HG03432 (cell line): Measurements from ENCODE around the gene ABLIM2.
A peak's percentile ranks its signal among the peaks of the same experiment; 100 is the strongest.

ENCODE experiments used
- ATAC-seq: cut with Tn5 transposase; IDR thresholded peaks from one replicate; pipeline ENCODE4 v1.9.1; 2021; ENCODE audit warnings: mild to moderate bottlenecking, moderate library complexity; ENCODE audit not compliant: unreplicated experiment

Gene ABLIM2

DNA sequence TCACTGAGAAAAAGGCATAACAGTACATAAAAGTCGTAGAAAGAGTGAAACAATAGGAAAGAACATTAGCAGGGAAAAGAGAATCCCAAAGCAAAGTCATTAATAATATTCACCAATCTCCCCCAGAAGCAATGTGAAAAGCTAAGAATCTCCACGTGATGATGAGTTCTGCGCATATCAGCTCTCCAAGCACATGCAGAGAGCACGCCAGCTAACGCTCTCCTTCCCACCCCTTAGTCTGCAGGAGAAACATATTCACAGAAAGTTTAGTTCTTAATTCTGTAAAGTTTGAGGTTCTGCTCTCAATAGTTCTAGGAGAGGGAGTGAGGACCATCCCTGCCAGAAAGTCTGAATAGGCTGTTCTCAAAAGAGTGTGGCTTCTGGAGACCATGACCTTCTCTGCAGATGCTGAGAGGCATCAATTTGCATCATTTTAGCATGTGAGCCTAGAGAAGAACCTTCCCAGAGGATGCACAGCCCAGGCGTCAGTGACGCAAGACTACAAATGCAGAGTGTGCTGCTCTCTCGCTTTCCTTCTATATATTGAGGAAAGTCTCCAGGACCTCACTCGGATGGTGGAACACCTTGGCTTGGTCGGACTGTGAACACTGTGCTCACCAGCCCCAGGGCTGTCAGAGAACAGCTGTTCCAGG is 167.7 kb downstream of the ABLIM2 start:
- no peak for ATAC-seq

- ATAC-seq: no peak
Measured at GRCh38 chr4:7989654-7990053, 169.0 kb downstream of the ABLIM2 start.

GRCh38 chr4:7988437-7988836 is 170.2 kb downstream of the ABLIM2 start:
- ATAC-seq: no peak

DNA sequence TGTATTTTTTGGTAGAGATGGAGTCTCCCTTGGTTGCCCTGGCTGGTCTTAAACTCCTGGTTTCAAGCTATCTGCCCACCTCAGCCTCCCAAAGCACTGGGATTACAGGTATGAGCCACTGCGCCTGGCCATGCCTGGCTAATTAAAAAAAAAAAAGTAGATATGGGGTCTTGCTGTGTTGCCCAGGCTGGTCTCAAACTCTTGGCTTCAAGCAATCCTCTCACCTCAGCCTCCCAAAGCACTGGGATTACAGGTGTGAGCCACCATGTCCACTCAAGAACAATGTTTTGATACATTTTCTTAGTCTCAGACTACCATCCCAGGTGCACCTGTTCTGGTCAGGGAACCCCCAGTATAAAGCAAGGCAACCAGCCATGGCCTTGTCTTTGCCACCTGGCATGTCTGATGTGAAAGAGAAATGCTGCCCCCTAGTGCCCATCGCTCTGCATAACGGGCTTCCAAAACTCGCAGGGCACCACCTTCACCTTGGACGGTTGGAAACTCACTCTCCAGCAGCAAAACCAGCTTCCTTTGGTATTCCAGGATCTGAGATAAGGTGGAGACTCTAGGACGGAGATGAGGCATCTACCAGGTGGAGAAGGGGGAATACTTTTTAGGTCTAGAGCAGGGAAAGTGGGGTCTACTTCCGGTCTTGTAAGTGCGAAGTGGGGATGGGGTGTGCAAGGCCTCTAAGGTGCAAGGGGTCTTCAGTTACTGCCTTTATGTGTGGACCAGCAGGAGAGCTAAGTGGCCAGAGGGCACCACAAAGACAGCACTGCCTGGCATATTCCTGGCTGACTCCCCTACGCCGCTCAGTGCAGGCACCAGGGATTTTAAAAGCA is 171.2 kb downstream of the ABLIM2 start:
- ATAC-seq: peak; percentile 63

- ATAC-seq: no peak
Measured at GRCh38 chr4:7985891-7986441, 172.6 kb downstream of the ABLIM2 start.

GRCh38 chr4:7985072-7985471 is 173.5 kb downstream of the ABLIM2 start:
- ATAC-seq: no peak

GRCh38 chr4:7984286-7984925 is 174.2 kb downstream of the ABLIM2 start:
- ATAC-seq: no peak

GRCh38 chr4:7983296-7983695 is 175.3 kb downstream of the ABLIM2 start:
- ATAC-seq: no peak

GRCh38 chr4:7981738-7982394 is 176.7 kb downstream of the ABLIM2 start:
- no peak for ATAC-seq

- ATAC-seq: no peak
Measured at GRCh38 chr4:7980036-7980435, 178.6 kb downstream of the ABLIM2 start.

DNA sequence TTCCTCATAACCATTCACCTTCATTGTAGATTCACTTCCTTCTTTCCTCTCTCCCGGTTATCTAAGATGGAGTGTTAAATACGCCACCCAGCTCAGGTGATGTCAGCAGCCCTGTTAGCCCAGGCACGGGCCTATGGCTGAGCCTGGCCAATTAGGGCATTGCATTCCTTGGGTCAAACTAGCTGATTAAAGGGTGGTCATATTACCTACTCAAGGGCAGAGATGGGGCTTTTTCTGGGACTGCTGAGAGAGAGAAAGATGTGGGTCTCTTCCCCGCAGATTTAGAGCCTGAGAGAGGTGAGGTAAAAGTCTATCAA is 179.0 kb downstream of the ABLIM2 start:
- ATAC-seq: no peak

- no peak for ATAC-seq
Measured at GRCh38 chr4:7978907-7979651, 179.5 kb downstream of the ABLIM2 start.

DNA sequence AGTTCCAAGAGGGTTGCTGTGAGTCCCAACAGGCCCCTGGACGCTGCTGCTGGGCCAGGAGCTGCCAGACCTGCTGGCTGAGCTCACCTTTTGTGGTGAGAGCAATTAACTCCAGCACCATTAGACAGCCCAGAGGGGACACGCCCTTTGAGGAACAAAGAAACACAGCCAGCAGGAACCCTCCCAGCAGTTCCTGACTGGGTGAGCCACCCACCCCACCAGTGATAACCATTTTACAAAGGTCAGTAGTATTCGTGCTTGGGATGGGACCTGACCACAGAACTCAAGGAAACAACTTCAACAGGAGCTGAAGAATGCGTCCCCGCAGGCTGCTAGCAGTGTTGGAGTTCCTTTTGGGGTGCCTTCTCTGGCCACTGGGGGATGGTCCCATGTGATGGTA is 180.1 kb downstream of the ABLIM2 start:
- ATAC-seq: no peak

DNA sequence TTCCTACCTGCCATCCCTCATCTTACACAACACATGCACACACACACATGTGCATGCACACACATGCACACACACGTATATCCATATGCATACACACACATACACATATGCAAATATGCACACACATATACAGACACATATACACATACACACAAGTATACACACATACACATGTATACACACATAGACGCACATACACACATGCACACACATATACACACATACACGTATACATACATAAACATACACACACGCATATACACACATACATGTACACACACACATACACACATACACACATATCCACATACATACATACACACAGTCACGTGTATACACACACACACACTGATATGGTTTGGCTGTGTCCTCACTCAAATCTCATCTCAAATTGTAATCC is 182.0 kb downstream of the ABLIM2 start:
- ATAC-seq: no peak

- ATAC-seq: no peak
Measured at GRCh38 chr4:7976025-7976424, 182.6 kb downstream of the ABLIM2 start.

DNA sequence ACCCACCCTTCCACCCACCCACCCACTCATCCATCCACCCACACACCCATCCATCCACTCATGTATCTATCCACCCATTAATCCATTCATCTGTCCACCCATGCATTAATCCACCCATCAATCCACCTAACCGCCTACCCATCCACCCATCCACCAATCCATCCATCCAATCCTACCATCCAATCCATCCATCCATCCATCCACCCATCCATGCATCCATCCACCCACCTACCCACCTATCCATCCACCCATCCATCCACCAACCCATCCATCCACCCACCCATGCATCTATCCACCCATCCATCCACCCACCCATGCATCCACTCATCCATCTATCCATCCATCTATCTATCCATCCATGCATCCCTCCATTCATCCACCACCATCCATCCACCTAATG is 184.2 kb downstream of the ABLIM2 start:
- no peak for ATAC-seq

DNA sequence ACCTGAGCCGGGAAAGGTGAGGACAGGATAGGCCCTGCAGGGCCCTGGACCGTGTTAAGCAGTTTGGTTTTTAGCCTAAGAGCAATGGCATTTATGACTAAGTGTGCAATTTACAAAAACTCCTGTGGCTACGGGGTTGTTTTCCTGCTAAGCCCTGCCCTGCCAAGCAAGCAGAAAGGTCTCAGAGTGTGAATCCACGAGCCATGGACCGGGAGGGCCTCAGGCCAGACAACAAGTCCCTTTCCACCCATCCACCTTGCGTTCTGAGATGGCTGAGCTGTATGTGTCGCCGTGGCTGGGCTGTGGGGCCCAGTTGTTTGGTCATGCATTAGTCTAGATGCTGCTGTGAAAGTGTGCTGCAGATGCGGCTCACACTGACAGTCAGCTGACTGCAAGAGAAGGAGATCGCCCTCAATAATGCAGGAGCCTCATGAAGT is 185.1 kb downstream of the ABLIM2 start:
- ATAC-seq: no peak

DNA sequence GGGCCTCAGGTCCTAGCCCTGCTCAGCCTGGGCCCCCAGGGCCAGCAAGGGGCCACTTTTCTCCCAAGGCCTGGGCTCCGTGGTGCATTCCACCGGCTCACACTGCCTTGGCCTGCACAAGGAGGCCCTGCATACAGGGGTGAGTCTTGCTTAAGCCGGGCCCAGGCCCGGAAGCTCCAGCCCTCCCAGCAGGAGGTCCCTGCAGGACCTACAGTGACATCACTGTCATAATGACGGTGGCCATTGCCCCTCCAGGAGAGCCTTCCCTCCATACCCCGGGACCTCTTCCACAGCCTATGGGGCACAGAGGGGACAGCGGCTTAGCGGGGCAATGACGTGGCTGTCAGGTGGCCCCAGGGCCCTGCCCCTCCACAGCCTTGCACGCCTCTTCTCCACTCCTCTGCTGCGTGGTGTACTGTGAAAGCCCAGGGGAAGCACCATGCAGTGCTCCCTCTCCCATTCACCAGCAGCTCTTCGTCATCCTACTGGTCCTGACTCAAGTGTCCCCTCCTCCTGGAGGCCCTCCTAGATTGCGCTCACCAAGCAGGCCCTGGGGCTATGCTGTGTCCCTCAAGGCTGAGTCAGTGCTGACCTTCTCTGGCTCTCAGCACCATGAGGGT is 186.6 kb downstream of the ABLIM2 start:
- no peak for ATAC-seq

DNA sequence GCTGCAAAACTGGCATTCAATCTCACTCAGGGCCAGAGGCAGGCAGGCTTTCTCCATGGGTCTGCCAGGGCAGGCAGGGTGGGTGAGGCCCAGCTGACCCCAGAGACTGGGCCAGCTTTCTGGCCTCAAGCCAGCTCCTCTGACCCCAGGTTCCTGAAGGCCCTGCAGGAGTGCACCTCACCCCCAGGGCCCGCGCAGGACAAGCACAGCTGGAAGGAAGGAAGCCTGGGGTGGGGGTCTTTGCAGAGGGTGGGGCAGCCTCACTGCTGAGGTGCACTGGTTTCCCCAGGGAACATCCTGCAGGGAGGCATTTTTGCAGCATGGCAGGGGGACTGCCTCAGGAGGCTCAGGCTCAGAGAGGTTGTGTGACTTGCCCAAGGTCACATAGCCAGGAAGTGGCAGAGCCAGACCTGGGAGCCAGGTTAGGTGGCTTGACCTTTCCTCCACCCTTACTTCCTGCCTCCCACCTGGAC is 187.4 kb downstream of the ABLIM2 start:
- no peak for ATAC-seq

- no peak for ATAC-seq
Measured at GRCh38 chr4:7970361-7970946, 188.2 kb downstream of the ABLIM2 start.
